Endothelial cell of umbilical vein (primary cell): ENCODE data around the gene FAM193A. TPM values are rescaled to one million over a fixed set of nuclear protein-coding genes. Genes with fewer than 3 reads are reported as not detected.

Experiments used
- BruUV-seq: library from RNA; stranded (reverse); fragments of 400-500 nt; replicated peaks from 2 replicates; lab custom pipeline; 2021; lab: Mats Ljungman, UMichigan
- CTCF ChIA-PET: fragments of 300-600, 350-600 bp; sonication (Branson Sonifier 250); formaldehyde crosslinking; loops from one replicate; lab custom pipeline; 2021; ENCODE audit warnings: antibody characterized with exemption, inconsistent platforms; lab: Charles Lee
- POLR2A ChIA-PET: fragments of 300-600, 350-600 bp; sonication (Branson Sonifier 250); formaldehyde crosslinking; loops from one replicate; lab custom pipeline; 2021; ENCODE audit warnings: antibody characterized with exemption, inconsistent platforms; lab: Charles Lee
- DNase-seq: peaks from one replicate; pipeline ENCODE4 v3.0.0-alpha.2; 2011; ENCODE audit warnings: low read depth, low spot score
- FAIRE-seq: peaks from 2 replicates; lab custom pipeline; 2011; peaks lifted over from hg19 to GRCh38; lab: Jason Lieb, UNC
- H2AFZ ChIP-seq: 2 replicates; pipeline ENCODE4 v1.6.0; 2012; ENCODE audit warnings: low read depth, low read length, control low read depth, inconsistent platforms
- H3K27ac ChIP-seq: 2 replicates; pipeline ENCODE4 v1.5.1; 2011; ENCODE audit warnings: low read depth, mild to moderate bottlenecking, control low read depth, low read length, moderate library complexity; ENCODE audit not compliant: insufficient read depth
- H3K27me3 ChIP-seq, 2 experiments: 2 replicates each; pipeline versions ENCODE4 v1.6.0 to v1.6.1; 2011; ENCODE audit warnings: low read length in 2 of 2, mixed read lengths in 1 of 2; ENCODE audit not compliant: control insufficient read depth in 2 of 2, insufficient read depth in 2 of 2
- H3K36me3 ChIP-seq, 2 experiments: 2 replicates in 1 of 2; 3 replicates in 1 of 2; pipeline ENCODE4 v1.5.1; 2011; ENCODE audit warnings: low read length in 2 of 2, mild to moderate bottlenecking in 1 of 2, moderate library complexity in 1 of 2; ENCODE audit not compliant: control insufficient read depth in 2 of 2, insufficient read depth in 2 of 2; ENCODE audit errors: extremely low read depth in 1 of 2
- H3K4me1 ChIP-seq: 3 replicates; pipeline ENCODE4 v1.5.1; 2011; ENCODE audit warnings: mild to moderate bottlenecking, low read length; ENCODE audit not compliant: control insufficient read depth, insufficient read depth; ENCODE audit errors: extremely low read depth
- H3K4me2 ChIP-seq: 2 replicates; pipeline ENCODE4 v1.6.1; 2011; ENCODE audit warnings: low read length, control low read depth, mixed read lengths; ENCODE audit not compliant: insufficient read depth
- H3K4me3 ChIP-seq, 3 experiments: fragments of 200-600 bp in 1 of 3; sonication (generic), shearing (Covaris generic) in 1 of 3; replicated peaks in 1 of 3; 2 replicates each; pipeline ENCODE4 v1.5.1; 2011 to 2016; ENCODE audit warnings: control low read depth in 3 of 3, low read length in 3 of 3, mild to moderate bottlenecking in 2 of 3, inconsistent platforms in 1 of 3, low read depth in 1 of 3, moderate library complexity in 1 of 3; ENCODE audit not compliant: insufficient read depth in 1 of 3
- H3K79me2 ChIP-seq: 2 replicates; pipeline ENCODE4 v1.6.0; 2012; ENCODE audit warnings: low read length, inconsistent platforms; ENCODE audit not compliant: control insufficient read depth, insufficient read depth
- H3K9ac ChIP-seq: replicated peaks from 2 replicates; pipeline ENCODE3; 2011; ENCODE audit warnings: low read length, control low read depth; ENCODE audit not compliant: insufficient read depth; ENCODE audit errors: extremely low read depth
- H3K9me1 ChIP-seq: replicated peaks from 3 replicates; pipeline ENCODE4 v1.6.0; 2011; ENCODE audit warnings: mild to moderate bottlenecking, low read length; ENCODE audit not compliant: control insufficient read depth, insufficient read depth; ENCODE audit errors: extremely low read depth
- H3K9me3 ChIP-seq: replicated peaks from 2 replicates; pipeline ENCODE4 v1.5.1; 2012; ENCODE audit warnings: low read length, inconsistent platforms; ENCODE audit not compliant: control insufficient read depth, insufficient read depth
- H4K20me1 ChIP-seq: replicated peaks from 2 replicates; pipeline ENCODE3; 2011; ENCODE audit warnings: mild to moderate bottlenecking, low read length; ENCODE audit not compliant: control insufficient read depth, insufficient read depth; ENCODE audit errors: extremely low read depth
- CTCF ChIP-seq, 2 donors: IDR thresholded peaks; 1 replicate in 1 of 2; 2 replicates in 1 of 2; pipeline ENCODE4 v1.5.1; 2011; ENCODE audit warnings: low read length in 2 of 2, mild to moderate bottlenecking in 2 of 2, moderate library complexity in 2 of 2, control low read depth in 1 of 2, inconsistent platforms in 1 of 2, low read depth in 1 of 2; ENCODE audit not compliant: insufficient read depth in 1 of 2; ENCODE audit errors: extremely low read depth in 1 of 2
- EZH2 ChIP-seq: IDR thresholded peaks from 2 replicates; pipeline ENCODE4 v1.6.1; 2012; ENCODE audit warnings: borderline replicate concordance, low read depth, mild to moderate bottlenecking, moderate library complexity, low read length, inconsistent platforms; ENCODE audit not compliant: severe bottlenecking
- FOS ChIP-seq: IDR thresholded peaks from 2 replicates; pipeline ENCODE4 v1.6.1; 2011; ENCODE audit warnings: mild to moderate bottlenecking, low read length, moderate library complexity, borderline replicate concordance; ENCODE audit not compliant: insufficient read depth
- GATA2 ChIP-seq: IDR thresholded peaks from 2 replicates; pipeline ENCODE4 v1.7.0; 2011; ENCODE audit warnings: low read depth, mild to moderate bottlenecking, moderate library complexity, mixed read lengths, low read length; ENCODE audit not compliant: insufficient read length, insufficient read depth
- JUN ChIP-seq: IDR thresholded peaks from 2 replicates; pipeline ENCODE4 v1.6.1; 2011; ENCODE audit warnings: borderline replicate concordance, low read depth; ENCODE audit not compliant: insufficient read length, insufficient read depth
- MAX ChIP-seq: IDR thresholded peaks from 2 replicates; pipeline ENCODE4 v1.6.1; 2011; ENCODE audit not compliant: insufficient read depth, insufficient read length
- MYC ChIP-seq: IDR thresholded peaks from one replicate; pipeline ENCODE4 v1.6.1; 2011; ENCODE audit warnings: mild to moderate bottlenecking, low read depth, low read length
- POLR2A ChIP-seq: IDR thresholded peaks from 2 replicates; pipeline ENCODE4 v1.6.1; 2012; ENCODE audit warnings: low read depth, mild to moderate bottlenecking, control low read depth, low read length
- POLR2AphosphoS5 ChIP-seq: IDR thresholded peaks from 2 replicates; pipeline ENCODE4 v1.6.1; 2012; ENCODE audit warnings: low read depth, mild to moderate bottlenecking, control low read depth, low read length, moderate library complexity; ENCODE audit not compliant: insufficient read depth
- dilution Hi-C: fragments of 300-500 bp; cut with MboI; formaldehyde crosslinking; loops from one replicate; pipeline ENCODE4 v1.15.0; 2019; ENCODE audit warnings: low sequenced_read_pairs; ENCODE audit not compliant: extremely low pct_ligation_motif_present
- intact Hi-C: fragments of 100-400 bp; cut with micrococcal nuclease; formaldehyde crosslinking; loops from one replicate; pipeline ENCODE4 v1.10.0; 2022
- polyA plus RNA-seq, 4 experiments: library from polyadenylated mRNA; depleted of rRNA in 3 of 4; stranded (reverse) in 3 of 4; unstranded in 1 of 4; fragments of >200 nt; gene quantifications; 2 replicates each; pipeline versions ENCODE4 v1.2.1 to v1.2.3, GENCODE V29; 2011 to 2012; ENCODE audit warnings: missing spikeins in 1 of 4
- total RNA-seq: library from RNA; stranded (reverse); gene quantifications from 2 replicates; pipeline ENCODE4 v1.2.3, GENCODE V29; 2021

Gene FAM193A
- total and polyA plus RNA-seq, 2 donors (not counting 3 experiments of a cell fraction or from before 2014, with no cell fraction given), result 12.3 to 32.1 TPM

GRCh38 chr4:2507259-2507658 lies 29.2 kb upstream of the FAM193A start:
- FAIRE-seq, result peak; percentile 46
- intact Hi-C loops, result no loop called here
- BruUV-seq, result no TSS peak

More at GRCh38 chr4:2507259-2507658, 29.2 kb upstream of the FAM193A start:
- Histone ChIP-seq H3K27me3 (no peaks in the 10 kb centered on the region), H3K36me3 (peaks cover 12 to 30% of the 10 kb centered on the region in 2 experiments), H3K27ac (no peak overlapping the region), H2AFZ (no peak overlapping the region), H4K20me1 (no peaks in the 10 kb centered on the region), H3K9me1 (no peaks in the 10 kb centered on the region), H3K4me2 (no peak overlapping the region), H3K4me3 (no peak overlapping the region), H3K9me3 (no peaks in the 10 kb centered on the region), H3K9ac (no peak overlapping the region), H3K4me1 (peaks cover 2% of the 10 kb centered on the region), H3K79me2 (peaks cover 48% of the 10 kb centered on the region)
- no peak for DNase-seq
- POLR2A ChIA-PET, result no interaction called here
- dilution Hi-C loops, result no loop called here
- no peak for TF ChIP-seq EZH2
- TF ChIP-seq FOS, result no peak
- no peak for TF ChIP-seq CTCF (IDR thresholded peaks at IDR 0.05; ENCODE audit: extremely low read depth in 1 of 2, insufficient read depth in 1 of 2, low read depth in 1 of 2, low read length in 2 of 2)
- TF ChIP-seq POLR2A, result no peak
- no peak for TF ChIP-seq POLR2AphosphoS5
- no peak for TF ChIP-seq GATA2
- no peak for TF ChIP-seq MYC
- no peak for TF ChIP-seq MAX
- TF ChIP-seq JUN, result no peak
- CTCF ChIA-PET, result interaction anchor here (2.0 kb wide), 1 partner anchor 287 kb away, joined by 9 read pairs; no protein-coding TSS in a partner anchor
